HG03571 (cell line): Measurements from ENCODE around the gene PRLR.

Experiments used
- ATAC-seq: cut with Tn5 transposase; IDR thresholded peaks from one replicate; pipeline ENCODE4 v1.9.1; 2021; ENCODE audit not compliant: unreplicated experiment

Gene PRLR

GRCh38 chr5:35236770-35237169 lies 6.5 kb upstream of the PRLR start:
- ATAC-seq = no peak

- ATAC-seq = no peak
These were observed 3.3 kb upstream of the PRLR start for GRCh38 chr5:35233601-35234000.

- no peak for ATAC-seq
These were observed 2.8 kb upstream of the PRLR start for GRCh38 chr5:35233121-35233520.

GRCh38 chr5:35232124-35232523 lies 1.8 kb upstream of the PRLR start:
- no peak for ATAC-seq

GRCh38 chr5:35229076-35230037 lies 930 bp downstream of the PRLR start:
- ATAC-seq = peak; percentile 58

- no peak for ATAC-seq
These were observed 2.0 kb downstream of the PRLR start for GRCh38 chr5:35228310-35228709.

- no peak for ATAC-seq
These were observed 2.6 kb downstream of the PRLR start for GRCh38 chr5:35227720-35228119.

- ATAC-seq = no peak
These were observed 6.4 kb downstream of the PRLR start for GRCh38 chr5:35223787-35224395.

- no peak for ATAC-seq
These were observed 9.3 kb downstream of the PRLR start for GRCh38 chr5:35220967-35221366.

- ATAC-seq = no peak
These were observed 11.3 kb downstream of the PRLR start for GRCh38 chr5:35218981-35219380.

- ATAC-seq = no peak
These were observed 16.2 kb downstream of the PRLR start for GRCh38 chr5:35214051-35214450.

- no peak for ATAC-seq
These were observed 16.7 kb downstream of the PRLR start for GRCh38 chr5:35213608-35214007.

- peak; percentile 76 for ATAC-seq
These were observed 17.9 kb downstream of the PRLR start for GRCh38 chr5:35212122-35212982.

- no peak for ATAC-seq
These were observed 20.4 kb downstream of the PRLR start for GRCh38 chr5:35209862-35210261.

- no peak for ATAC-seq
These were observed 24.7 kb downstream of the PRLR start for GRCh38 chr5:35205606-35206005.

GRCh38 chr5:35205186-35205585 lies 25.1 kb downstream of the PRLR start:
- no peak for ATAC-seq

- ATAC-seq = no peak
These were observed 26.9 kb downstream of the PRLR start for GRCh38 chr5:35203403-35203802.

GRCh38 chr5:35202319-35203111 lies 27.8 kb downstream of the PRLR start:
- ATAC-seq = peak; percentile 69

GRCh38 chr5:35201291-35201690 lies 29.0 kb downstream of the PRLR start:
- no peak for ATAC-seq

GRCh38 chr5:35199886-35200285 lies 30.4 kb downstream of the PRLR start:
- ATAC-seq = no peak

GRCh38 chr5:35198686-35199085 lies 31.6 kb downstream of the PRLR start:
- ATAC-seq = no peak
